NCI-H187 (cell line): ENCODE data around the gene DNER.
"Not testable (repeated sequence)": the region's sequence is repeated elsewhere in the genome, so short reads cannot be mapped to it uniquely, and the experiment has no call there.

Source experiments
- DNase-seq, 2 experiments: peaks; one replicate each; lab custom pipeline; 2025; lab: John Stamatoyannopoulos, UW

DNER gene

GRCh38 chr2:229622495-229623355, 91.6 kb downstream of the DNER start:
- no peak for DNase-seq

GRCh38 chr2:229620759-229621158, 93.6 kb downstream of the DNER start:
- no peak for DNase-seq

GRCh38 chr2:229620289-229620688, 94.1 kb downstream of the DNER start:
- DNase-seq: no peak

GRCh38 chr2:229616433-229616832, 97.9 kb downstream of the DNER start:
- DNase-seq: no peak

GRCh38 chr2:229614021-229614420, 100.3 kb downstream of the DNER start:
- not testable (repeated sequence) for DNase-seq

GRCh38 chr2:229612384-229612971, 101.9 kb downstream of the DNER start:
- no peak for DNase-seq

- no peak for DNase-seq
Measured at GRCh38 chr2:229611360-229611759, 103.0 kb downstream of the DNER start.

- DNase-seq: no peak
Measured at GRCh38 chr2:229610872-229611271, 103.5 kb downstream of the DNER start.

- no peak for DNase-seq
Measured at GRCh38 chr2:229610333-229610732, 104.0 kb downstream of the DNER start.

GRCh38 chr2:229601936-229602335, 112.4 kb downstream of the DNER start:
- no peak for DNase-seq

- no peak for DNase-seq
Measured at GRCh38 chr2:229601396-229601795, 113.0 kb downstream of the DNER start.

- no peak for DNase-seq
Measured at GRCh38 chr2:229598227-229598626, 116.1 kb downstream of the DNER start.

GRCh38 chr2:229596796-229597195, 117.6 kb downstream of the DNER start:
- no peak for DNase-seq

GRCh38 chr2:229591611-229592010, 122.7 kb downstream of the DNER start:
- DNase-seq: no peak

- peak; percentile 4 to 6 for DNase-seq
Measured at GRCh38 chr2:229586746-229587705, 127.3 kb downstream of the DNER start.

- DNase-seq: no peak
Measured at GRCh38 chr2:229586012-229586411, 128.3 kb downstream of the DNER start.

GRCh38 chr2:229582151-229582550, 132.2 kb downstream of the DNER start:
- DNase-seq: no peak

- no peak for DNase-seq
Measured at GRCh38 chr2:229578052-229578846, 136.1 kb downstream of the DNER start.

GRCh38 chr2:229575569-229576315, 138.6 kb downstream of the DNER start:
- no peak for DNase-seq

- DNase-seq: no peak
Measured at GRCh38 chr2:229572507-229573271, 141.7 kb downstream of the DNER start.
